GM18519 (cell line): ENCODE data around the gene HSD17B4.
"Not testable (repeated sequence)": the region's sequence is repeated elsewhere in the genome, so short reads cannot be mapped to it uniquely, and the experiment has no call there.

Experiments
- ATAC-seq: cut with Tn5 transposase; IDR thresholded peaks from one replicate; pipeline ENCODE4 v1.9.1; 2021; ENCODE audit warnings: mild to moderate bottlenecking, moderate library complexity; ENCODE audit not compliant: unreplicated experiment, low FRiP score

The HSD17B4 gene

DNA sequence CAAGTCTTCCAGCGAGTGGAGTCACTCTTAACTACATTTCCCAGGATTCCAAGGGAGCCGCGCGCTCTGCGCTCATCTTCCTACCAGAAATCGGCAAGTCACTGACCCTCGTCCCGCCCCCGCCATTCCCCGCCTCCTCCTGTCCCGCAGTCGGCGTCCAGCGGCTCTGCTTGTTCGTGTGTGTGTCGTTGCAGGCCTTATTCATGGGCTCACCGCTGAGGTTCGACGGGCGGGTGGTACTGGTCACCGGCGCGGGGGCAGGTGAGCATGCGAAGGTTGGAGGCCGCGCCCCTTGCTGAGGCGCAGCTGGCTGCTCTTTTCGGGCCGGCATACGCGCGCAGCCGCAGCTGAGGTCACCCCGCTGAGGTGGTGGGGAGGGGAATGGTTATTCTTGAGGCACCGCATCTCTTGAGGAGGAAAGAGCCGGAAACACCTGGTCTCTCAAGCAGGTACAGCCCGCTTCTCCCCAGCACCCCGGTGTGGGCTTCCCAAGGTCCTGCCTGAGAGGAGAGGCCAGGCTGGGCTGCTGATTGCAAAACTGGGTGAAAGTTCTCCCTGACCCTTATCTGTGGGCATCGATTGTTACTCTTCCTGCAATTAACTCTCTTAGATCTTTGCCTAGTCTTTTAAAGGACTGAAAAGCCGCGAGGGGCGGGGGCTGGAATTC, at the start of gene HSD17B4:
Gene HSD17B4 (plus strand): TSS at position 125 of the 667 bp plus-strand sequence. CDS start 79 bp downstream, at position 204.
- ATAC-seq, result peak; percentile 89

GRCh38 chr5:119402555-119402954, 49.7 kb upstream of the HSD17B4 start:
- ATAC-seq, result no peak

DNA sequence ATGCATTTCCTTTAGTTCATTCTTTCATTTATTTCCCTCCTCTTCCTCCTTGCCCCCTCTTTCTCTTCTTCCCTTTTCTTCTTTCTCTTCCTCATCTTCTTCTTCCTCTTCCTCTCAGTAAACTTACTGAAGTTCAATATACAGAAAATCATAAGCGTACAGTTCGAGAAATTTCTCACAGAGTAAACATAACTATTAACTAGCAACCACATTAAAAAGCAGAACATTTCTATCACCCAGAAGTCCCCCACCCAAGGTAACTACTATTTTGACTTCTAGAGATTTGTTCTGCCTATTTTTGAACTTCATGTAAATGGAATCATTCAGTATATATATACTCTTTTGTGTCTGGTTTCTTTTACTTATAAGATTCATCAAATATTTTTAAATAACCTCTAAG, 48.3 kb upstream of the HSD17B4 start:
- ATAC-seq, result no peak

- ATAC-seq, result peak; percentile 31
These were observed 46.9 kb upstream of the HSD17B4 start for GRCh38 chr5:119405419-119405818.

DNA sequence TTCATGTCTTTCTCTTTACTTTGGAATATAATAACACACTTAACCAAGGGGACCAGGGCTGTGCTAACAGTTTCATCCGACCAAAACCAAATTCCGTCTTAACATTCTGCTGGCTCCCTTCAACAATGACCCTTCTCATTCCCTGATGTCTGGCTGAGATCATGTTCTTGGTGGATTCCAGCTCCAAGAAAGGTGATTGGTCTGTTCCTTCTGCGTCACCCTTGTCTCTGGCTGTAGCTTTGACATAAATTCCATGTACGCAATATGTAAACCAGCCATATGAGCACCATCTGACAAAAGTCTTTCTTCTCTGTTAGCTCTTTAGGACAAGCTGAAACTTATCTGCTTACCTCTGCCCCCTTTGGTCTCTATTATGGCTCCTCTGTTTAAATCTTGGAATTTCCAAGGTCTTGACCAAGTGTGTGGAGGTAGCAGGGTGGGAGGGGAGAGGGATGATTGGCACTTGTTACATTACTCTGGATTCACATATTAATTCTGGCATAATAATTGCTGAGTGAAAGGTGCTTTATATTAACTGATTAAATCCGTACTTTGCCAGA, 45.7 kb upstream of the HSD17B4 start:
- ATAC-seq, result no peak

DNA sequence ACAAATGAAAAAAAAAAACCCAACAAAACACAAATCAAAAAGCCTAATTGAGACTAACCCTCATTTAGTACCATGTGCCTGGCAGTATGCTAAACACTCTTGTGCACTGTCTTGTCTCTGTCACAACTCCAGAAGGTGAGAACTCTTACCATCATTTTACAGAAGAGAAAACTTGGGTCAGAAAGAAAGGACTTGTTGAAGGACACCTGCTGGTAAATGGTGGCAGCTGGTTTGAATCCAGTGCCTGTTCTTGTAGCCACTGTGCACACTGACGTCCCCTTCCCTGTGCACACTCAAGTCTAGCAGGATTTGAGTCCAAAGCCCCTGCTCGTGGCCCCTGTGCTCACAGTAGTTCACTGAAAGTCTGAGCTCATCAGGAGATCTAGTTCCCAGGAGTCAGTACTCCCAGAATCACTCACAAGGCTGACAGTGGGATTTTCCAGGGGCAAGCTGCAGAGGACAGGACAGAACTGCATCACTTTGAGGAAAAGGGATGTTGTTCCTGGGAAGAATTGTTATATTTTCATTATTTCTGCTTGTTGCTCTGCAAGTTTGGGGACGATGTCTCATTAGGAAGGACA, 43.0 kb upstream of the HSD17B4 start:
- peak; percentile 30 for ATAC-seq

DNA sequence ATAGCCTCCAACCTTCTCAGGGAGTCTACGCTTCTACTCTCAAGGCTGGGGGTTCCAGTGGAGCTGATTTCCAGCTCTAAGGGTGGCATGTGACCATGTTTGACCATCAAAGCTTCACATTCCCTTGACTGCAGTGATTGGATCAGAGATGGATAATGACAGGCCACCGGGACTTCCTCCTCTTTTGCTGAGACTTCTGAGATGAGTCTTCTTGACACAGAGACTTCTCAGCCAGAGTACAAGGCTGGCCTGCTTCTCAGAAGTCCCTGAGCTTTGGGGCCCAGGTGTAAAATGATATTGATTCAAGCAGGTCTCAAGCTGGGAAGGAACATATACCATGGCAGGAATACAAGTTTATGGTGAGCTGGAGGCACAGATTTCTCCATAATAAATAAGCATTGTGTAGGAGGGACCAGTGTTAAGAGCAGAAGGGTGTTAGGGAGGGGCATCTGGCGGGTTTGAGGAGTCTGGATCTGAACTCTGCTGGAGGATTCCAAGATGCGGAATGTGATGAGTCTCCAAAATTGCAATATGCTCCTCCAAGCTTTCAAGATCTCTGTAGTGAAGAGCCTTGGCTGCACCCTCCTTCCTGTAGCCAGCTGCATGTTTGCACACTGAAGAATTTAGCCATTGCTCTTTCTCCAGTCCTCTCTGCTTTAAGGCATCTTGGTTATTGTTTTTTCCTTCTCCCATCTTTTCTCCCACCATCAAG, 41.7 kb upstream of the HSD17B4 start:
- no peak for ATAC-seq

DNA sequence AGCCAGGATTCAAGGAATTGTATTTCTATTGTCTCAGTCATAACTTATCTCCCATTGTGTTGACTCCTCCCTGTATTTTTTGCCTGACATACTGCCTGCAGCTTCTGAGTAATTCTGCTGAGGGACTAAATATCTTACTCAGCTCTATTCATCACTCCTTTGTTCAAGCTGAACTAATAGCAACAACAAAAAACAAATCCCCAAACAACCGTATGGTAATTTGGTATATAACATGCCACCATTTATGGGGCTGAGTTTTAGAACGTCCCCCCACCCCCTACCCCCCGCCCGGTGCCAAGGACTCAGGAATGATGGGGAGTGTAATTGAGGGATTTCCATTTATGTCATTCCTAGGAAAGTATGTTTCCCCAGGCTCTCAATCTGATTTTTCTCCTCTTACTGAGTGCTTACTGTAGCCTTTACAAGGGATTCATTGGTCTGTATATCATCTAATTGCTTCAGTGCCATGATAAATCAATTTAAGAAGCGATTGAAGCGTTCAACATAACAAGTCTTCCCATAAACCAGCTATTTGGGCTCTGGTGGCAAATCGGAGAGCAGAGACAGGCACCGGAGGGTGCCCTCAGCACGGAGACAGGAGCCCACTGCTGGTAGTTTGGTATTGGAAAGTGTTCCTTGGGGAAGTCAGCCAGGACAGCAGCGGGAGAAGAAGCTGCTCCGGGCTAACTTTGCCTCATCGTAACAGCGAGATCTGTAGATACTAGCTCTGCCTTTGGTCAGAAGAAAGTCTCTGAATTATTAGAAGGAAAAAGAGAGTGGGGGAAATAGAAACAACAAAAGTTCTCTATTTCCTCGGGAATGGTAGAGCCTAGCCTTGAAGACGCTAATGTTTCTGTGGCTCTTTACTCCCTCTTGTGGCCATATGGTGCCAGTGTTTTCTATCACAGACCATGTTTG, 40.7 kb upstream of the HSD17B4 start:
- peak; percentile 44 for ATAC-seq

GRCh38 chr5:119412279-119413227, 39.7 kb upstream of the HSD17B4 start:
- ATAC-seq, result no peak

DNA sequence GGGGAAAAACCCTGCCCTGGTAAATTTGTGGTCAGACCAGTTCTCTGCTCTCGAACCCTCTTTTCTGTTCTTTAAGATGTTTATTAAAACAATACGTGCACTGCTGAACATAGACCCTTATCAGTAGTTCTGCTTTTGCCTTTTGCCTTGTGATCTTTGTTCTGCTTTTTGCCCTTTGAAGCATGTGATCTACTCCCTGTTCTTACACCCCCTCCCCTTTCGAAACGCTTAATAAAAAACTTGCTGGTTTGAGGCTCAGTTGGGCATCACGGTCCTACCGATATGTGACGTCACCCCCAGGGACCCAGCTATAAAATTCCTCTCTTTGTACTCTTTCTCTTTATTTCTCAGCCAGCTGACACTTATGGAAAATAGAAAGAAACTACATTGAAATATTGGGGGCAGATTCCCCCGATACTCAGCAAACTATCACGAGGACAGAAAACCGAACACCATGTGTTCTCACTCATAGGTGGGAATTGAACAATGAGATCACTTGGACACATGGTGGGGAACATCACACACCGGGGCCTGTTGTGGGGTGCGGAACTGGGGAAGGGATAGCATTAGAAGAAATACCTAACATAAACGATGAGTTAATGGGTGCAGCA, 38.1 kb upstream of the HSD17B4 start:
- peak; percentile 30 for ATAC-seq

- no peak for ATAC-seq
These were observed 34.2 kb upstream of the HSD17B4 start for GRCh38 chr5:119417891-119418605.

DNA sequence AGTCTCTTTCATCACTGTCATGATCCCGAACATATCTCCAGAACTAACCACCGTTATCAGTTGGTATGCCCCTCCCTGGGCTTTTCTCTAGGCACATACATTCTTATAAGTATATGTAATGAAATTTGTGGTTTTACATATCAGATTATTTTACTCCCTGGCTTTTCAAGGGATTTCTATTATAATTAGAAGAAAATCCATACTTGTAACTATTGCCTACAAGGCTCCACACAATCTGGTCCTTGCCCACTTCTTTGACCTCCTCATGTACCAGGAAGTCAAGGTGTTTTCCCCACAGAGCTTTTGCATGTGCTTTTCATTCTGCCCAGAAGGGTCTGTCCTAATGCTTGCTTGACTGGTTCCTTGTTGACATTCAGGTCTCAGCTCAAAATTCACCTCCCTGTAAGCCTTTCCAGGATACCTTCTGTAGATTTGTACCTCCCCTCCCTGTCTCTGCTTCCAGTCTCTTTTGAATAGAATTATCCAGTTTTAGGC, 33.6 kb upstream of the HSD17B4 start:
- ATAC-seq, result peak; percentile 58

GRCh38 chr5:119420169-119420568, 32.1 kb upstream of the HSD17B4 start:
- no peak for ATAC-seq

- ATAC-seq, result no peak
These were observed 26.2 kb upstream of the HSD17B4 start for GRCh38 chr5:119426057-119426456.

- no peak for ATAC-seq
These were observed 25.2 kb upstream of the HSD17B4 start for GRCh38 chr5:119427060-119427459.

DNA sequence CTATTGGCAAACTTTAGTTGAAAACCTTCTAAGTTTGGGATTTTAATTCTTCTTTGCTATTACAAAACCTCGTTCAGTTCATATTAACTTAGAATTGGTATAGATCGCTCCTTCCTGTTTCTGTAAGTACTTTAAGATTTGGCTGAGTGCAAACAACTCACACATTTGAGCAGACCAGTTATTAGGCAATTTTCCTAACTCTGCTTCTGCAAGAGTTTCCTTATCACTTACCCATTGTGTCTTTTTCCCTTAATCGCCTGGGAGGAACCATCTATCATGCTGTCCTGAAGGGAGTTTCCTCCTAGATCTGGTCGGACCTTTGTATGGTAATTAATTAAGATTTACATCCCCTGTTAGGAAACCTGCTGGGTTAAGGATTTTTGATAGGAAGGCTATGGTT, 24.7 kb upstream of the HSD17B4 start:
- not testable (repeated sequence) for ATAC-seq

- not testable (repeated sequence) for ATAC-seq
These were observed 24.1 kb upstream of the HSD17B4 start for GRCh38 chr5:119428166-119428565.

- ATAC-seq, result not testable (repeated sequence)
These were observed 23.7 kb upstream of the HSD17B4 start for GRCh38 chr5:119428574-119428973.
